AML-193 (cell line): ENCODE measurements around the gene MAPKAPK3.

Experiments used
- DNase-seq, 2 experiments: peaks; one replicate each; lab custom pipeline; 2025; lab: John Stamatoyannopoulos, UW

Gene MAPKAPK3

GRCh38 chr3:50609071-50609762, 7.7 kb upstream of the MAPKAPK3 start:
- peak in 1 of 2 experiments; percentile 20 for DNase-seq

- no peak for DNase-seq
Measured at GRCh38 chr3:50609763-50610085, 7.2 kb upstream of the MAPKAPK3 start.

GRCh38 chr3:50610181-50610971, 6.6 kb upstream of the MAPKAPK3 start:
- DNase-seq = no peak

GRCh38 chr3:50610992-50611463, 5.9 kb upstream of the MAPKAPK3 start:
- peak; percentile 51 to 66 for DNase-seq

GRCh38 chr3:50611464-50612233, 5.3 kb upstream of the MAPKAPK3 start, which contains the start of gene CISH:
Gene CISH, minus strand, starts transcription at chr3:50611774. Its CDS starts 124 bp downstream, at chr3:50611650.
- DNase-seq = peak; percentile 99 to 100

GRCh38 chr3:50612234-50612882, 4.6 kb upstream of the MAPKAPK3 start:
- no peak for DNase-seq

- no peak for DNase-seq
Measured at GRCh38 chr3:50612970-50613846, 3.7 kb upstream of the MAPKAPK3 start.

- no peak for DNase-seq
Measured at GRCh38 chr3:50615190-50615589, 1.8 kb upstream of the MAPKAPK3 start.

- peak; percentile 81 to 87 for DNase-seq
Measured at GRCh38 chr3:50616003-50616769, 765 bp upstream of the MAPKAPK3 start.

GRCh38 chr3:50616770-50617095, 218 bp upstream of the MAPKAPK3 start:
- DNase-seq = peak; percentile 87 to 93

GRCh38 chr3:50617911-50618481, 1.0 kb downstream of the MAPKAPK3 start:
- no peak for DNase-seq

GRCh38 chr3:50620420-50620819, 3.5 kb downstream of the MAPKAPK3 start:
- DNase-seq = peak; percentile 98 to 99

GRCh38 chr3:50620820-50621219, 3.9 kb downstream of the MAPKAPK3 start:
- DNase-seq = peak; percentile 63 to 64

- no peak for DNase-seq
Measured at GRCh38 chr3:50622881-50623280, 5.9 kb downstream of the MAPKAPK3 start.

- peak in 1 of 2 experiments; percentile 22 for DNase-seq
Measured at GRCh38 chr3:50623840-50624474, 7.0 kb downstream of the MAPKAPK3 start.

- DNase-seq = no peak
Measured at GRCh38 chr3:50624634-50625033, 7.7 kb downstream of the MAPKAPK3 start.

GRCh38 chr3:50625231-50626182, 8.6 kb downstream of the MAPKAPK3 start:
- no peak for DNase-seq

- no peak for DNase-seq
Measured at GRCh38 chr3:50626401-50626800, 9.4 kb downstream of the MAPKAPK3 start.
